Neutrophil (primary cell): Measurements from ENCODE around the gene ISCA1.

Experiments used
- H3K27ac ChIP-seq: fragments of 200-600 bp; sonication (generic); 2 replicates; pipeline ENCODE4 v1.5.1; 2016; ENCODE audit warnings: mild to moderate bottlenecking, moderate library complexity
- H3K27me3 ChIP-seq: fragments of 200-600 bp; sonication (generic); 2 replicates; pipeline ENCODE4 v1.6.0; 2016; ENCODE audit warnings: mild to moderate bottlenecking
- H3K36me3 ChIP-seq: fragments of 200-600 bp; sonication (generic); 2 replicates; pipeline ENCODE4 v1.5.1; 2017
- H3K4me1 ChIP-seq, 2 experiments: fragments of 200-600 bp in 1 of 2; sonication (generic) in 1 of 2; 1 replicate in 1 of 2; 2 replicates in 1 of 2; pipeline versions ENCODE4 v1.5.1 to v1.6.1; 2013 to 2016; ENCODE audit warnings: low read depth in 1 of 2, low read length in 1 of 2, mild to moderate bottlenecking in 1 of 2, moderate library complexity in 1 of 2; ENCODE audit not compliant: control insufficient read depth in 1 of 2, insufficient read depth in 1 of 2
- H3K4me3 ChIP-seq, 2 experiments: fragments of 200-600 bp in 1 of 2; sonication (generic) in 1 of 2; 1 replicate in 1 of 2; 2 replicates in 1 of 2; pipeline ENCODE4 v1.5.1; 2013 to 2016; ENCODE audit warnings: low read depth in 1 of 2, low read length in 1 of 2, mild to moderate bottlenecking in 1 of 2, moderate library complexity in 1 of 2
- H3K9me3 ChIP-seq: fragments of 200-600 bp; sonication (generic); 2 replicates; pipeline ENCODE4 v1.5.1; 2016
- CTCF ChIP-seq: fragments of 200-600 bp; sonication (generic); IDR thresholded peaks from 2 replicates; pipeline ENCODE4 v1.5.1; 2016; ENCODE audit warnings: antibody characterized with exemption

The ISCA1 gene

GRCh38 chr9:86262492-86262891 lies 19.8 kb downstream of the ISCA1 start:
- no peaks in the 10 kb centered on the region for H3K27me3 ChIP-seq
- no peak for TF ChIP-seq CTCF
- peaks cover 17% of the 10 kb centered on the region for H3K36me3 ChIP-seq
- H3K4me3 ChIP-seq = no peak overlapping the region
- H3K27ac ChIP-seq = no peak overlapping the region
- H3K4me1 ChIP-seq = no peaks in the 10 kb centered on the region
- no peaks in the 10 kb centered on the region for H3K9me3 ChIP-seq

- Histone ChIP-seq H3K27ac (no peak within 1 kb of the TSS), H3K36me3 (peaks cover 17% of the 10 kb centered on the region), H3K4me3 (no peak within 1 kb of the TSS), H3K4me1 (no peaks in the 10 kb centered on the region), H3K9me3 (no peaks in the 10 kb centered on the region), H3K27me3 (no peaks in the 10 kb centered on the region)
- no peak for TF ChIP-seq CTCF
Measured at GRCh38 chr9:86259557-86259956, 22.8 kb downstream of the ISCA1 start, which contains the start of gene C9orf153. Gene C9orf153, minus strand, starts transcription at chr9:86259657. Its CDS starts 30,054 bp downstream, at chr9:86229603.

GRCh38 chr9:86257391-86257790 lies 24.9 kb downstream of the ISCA1 start:
- Histone ChIP-seq H3K27me3 (no peaks in the 10 kb centered on the region), H3K4me1 (no peaks in the 10 kb centered on the region), H3K36me3 (no peaks in the 10 kb centered on the region), H3K4me3 (no peak overlapping the region), H3K27ac (no peak overlapping the region), H3K9me3 (no peaks in the 10 kb centered on the region)
- TF ChIP-seq CTCF = no peak

- Histone ChIP-seq H3K4me1 (no peaks in the 10 kb centered on the region), H3K36me3 (no peaks in the 10 kb centered on the region), H3K27ac (no peak overlapping the region), H3K27me3 (no peaks in the 10 kb centered on the region), H3K9me3 (no peaks in the 10 kb centered on the region), H3K4me3 (no peak overlapping the region)
- TF ChIP-seq CTCF = no peak
Measured at GRCh38 chr9:86256653-86257052, 25.7 kb downstream of the ISCA1 start.

- Histone ChIP-seq H3K4me3 (no peak overlapping the region), H3K27ac (no peak overlapping the region), H3K4me1 (no peaks in the 10 kb centered on the region), H3K9me3 (no peaks in the 10 kb centered on the region), H3K36me3 (no peaks in the 10 kb centered on the region), H3K27me3 (no peaks in the 10 kb centered on the region)
- TF ChIP-seq CTCF = no peak
Measured at GRCh38 chr9:86253577-86253976, 28.8 kb downstream of the ISCA1 start.

GRCh38 chr9:86252870-86253269 lies 29.5 kb downstream of the ISCA1 start:
- Histone ChIP-seq H3K4me1 (no peaks in the 10 kb centered on the region), H3K4me3 (no peak overlapping the region), H3K27me3 (no peaks in the 10 kb centered on the region), H3K9me3 (no peaks in the 10 kb centered on the region), H3K36me3 (no peaks in the 10 kb centered on the region), H3K27ac (no peak overlapping the region)
- no peak for TF ChIP-seq CTCF
